ENCODE measurements around the gene CRMP1.
"Not testable (repeated sequence)": the region's sequence is repeated elsewhere in the genome, so short reads cannot be mapped to it uniquely, and the experiment has no call there.

Gene CRMP1

GRCh38 chr4:5816851-5817375 lies 76.0 kb downstream of the CRMP1 start:
- no peaks in the 10 kb centered on the region for H3K9me3 ChIP-seq (ENCODE audit: control insufficient read depth, insufficient read depth, low read depth, low read length)
- no peak overlapping the region for H3K9ac ChIP-seq (ENCODE audit: low read length)
- H3K4me1 ChIP-seq (ENCODE audit: control insufficient read depth, insufficient read depth, low read length), result no peaks in the 10 kb centered on the region
- peaks cover 63% of the 10 kb centered on the region for H3K36me3 ChIP-seq (ENCODE audit: control insufficient read depth, insufficient read depth, low read length)
- H3K27ac ChIP-seq (ENCODE audit: low read depth, low read length), result no peak overlapping the region
- H3K4me3 ChIP-seq (ENCODE audit: low read depth, low read length), result no peak overlapping the region
- no peaks in the 10 kb centered on the region for H3K27me3 ChIP-seq (ENCODE audit: control insufficient read depth, insufficient read depth, low read length)

GRCh38 chr4:5816101-5816500 lies 76.8 kb downstream of the CRMP1 start:
- Histone ChIP-seq H3K27me3 (ENCODE audit: control insufficient read depth, insufficient read depth, low read length) (no peaks in the 10 kb centered on the region), H3K36me3 (ENCODE audit: control insufficient read depth, insufficient read depth, low read length) (peaks cover 64% of the 10 kb centered on the region)

GRCh38 chr4:5815641-5816040 lies 77.2 kb downstream of the CRMP1 start:
- H3K27ac ChIP-seq (ENCODE audit: low read depth, low read length), result no peak overlapping the region
- H3K36me3 ChIP-seq (ENCODE audit: control insufficient read depth, insufficient read depth, low read length), result peaks cover 64% of the 10 kb centered on the region
- H3K9me3 ChIP-seq (ENCODE audit: control insufficient read depth, insufficient read depth, low read depth, low read length), result no peaks in the 10 kb centered on the region
- H3K4me3 ChIP-seq (ENCODE audit: low read depth, low read length), result no peak overlapping the region
- no peaks in the 10 kb centered on the region for H3K27me3 ChIP-seq (ENCODE audit: control insufficient read depth, insufficient read depth, low read length)
- H3K4me1 ChIP-seq (ENCODE audit: control insufficient read depth, insufficient read depth, low read length), result no peaks in the 10 kb centered on the region
- H3K9ac ChIP-seq (ENCODE audit: low read length), result no peak overlapping the region

More at GRCh38 chr4:5816101-5816500, 76.8 kb downstream of the CRMP1 start:
- Histone ChIP-seq H3K9me3 (ENCODE audit: control insufficient read depth, insufficient read depth, low read depth, low read length) (no peaks in the 10 kb centered on the region), H3K9ac (ENCODE audit: low read length) (no peak overlapping the region), H3K27ac (ENCODE audit: low read depth, low read length) (no peak overlapping the region), H3K4me1 (ENCODE audit: control insufficient read depth, insufficient read depth, low read length) (no peaks in the 10 kb centered on the region), H3K4me3 (ENCODE audit: low read depth, low read length) (no peak overlapping the region)

GRCh38 chr4:5814421-5814820 lies 78.5 kb downstream of the CRMP1 start:
- Histone ChIP-seq H3K4me3 (ENCODE audit: low read depth, low read length) (no peak overlapping the region), H3K27me3 (ENCODE audit: control insufficient read depth, insufficient read depth, low read length) (no peaks in the 10 kb centered on the region), H3K9ac (ENCODE audit: low read length) (no peak overlapping the region), H3K4me1 (ENCODE audit: control insufficient read depth, insufficient read depth, low read length) (no peaks in the 10 kb centered on the region), H3K36me3 (ENCODE audit: control insufficient read depth, insufficient read depth, low read length) (peaks cover 63% of the 10 kb centered on the region), H3K9me3 (ENCODE audit: control insufficient read depth, insufficient read depth, low read depth, low read length) (no peaks in the 10 kb centered on the region), H3K27ac (ENCODE audit: low read depth, low read length) (no peak overlapping the region)

- H3K36me3 ChIP-seq (ENCODE audit: control insufficient read depth, insufficient read depth, low read length), result peaks cover 63% of the 10 kb centered on the region
- H3K4me3 ChIP-seq (ENCODE audit: low read depth, low read length), result no peak overlapping the region
- H3K9me3 ChIP-seq (ENCODE audit: control insufficient read depth, insufficient read depth, low read depth, low read length), result no peaks in the 10 kb centered on the region
- H3K27ac ChIP-seq (ENCODE audit: low read depth, low read length), result no peak overlapping the region
- H3K4me1 ChIP-seq (ENCODE audit: control insufficient read depth, insufficient read depth, low read length), result no peaks in the 10 kb centered on the region
- H3K27me3 ChIP-seq (ENCODE audit: control insufficient read depth, insufficient read depth, low read length), result no peaks in the 10 kb centered on the region
- no peak overlapping the region for H3K9ac ChIP-seq (ENCODE audit: low read length)
These were observed 79.0 kb downstream of the CRMP1 start for GRCh38 chr4:5813882-5814255.

- Histone ChIP-seq H3K27me3 (ENCODE audit: control insufficient read depth, insufficient read depth, low read length) (no peaks in the 10 kb centered on the region), H3K9ac (ENCODE audit: low read length) (no peak overlapping the region), H3K4me1 (ENCODE audit: control insufficient read depth, insufficient read depth, low read length) (no peaks in the 10 kb centered on the region), H3K9me3 (ENCODE audit: control insufficient read depth, insufficient read depth, low read depth, low read length) (no peaks in the 10 kb centered on the region), H3K27ac (ENCODE audit: low read depth, low read length) (no peak overlapping the region), H3K4me3 (ENCODE audit: low read depth, low read length) (no peak overlapping the region), H3K36me3 (ENCODE audit: control insufficient read depth, insufficient read depth, low read length) (peaks cover 60% of the 10 kb centered on the region)
These were observed 80.2 kb downstream of the CRMP1 start for GRCh38 chr4:5812506-5813229.

GRCh38 chr4:5812057-5812456 lies 80.8 kb downstream of the CRMP1 start:
- H3K27ac ChIP-seq (ENCODE audit: low read depth, low read length); H3K4me1 ChIP-seq (ENCODE audit: control insufficient read depth, insufficient read depth, low read length); H3K9ac ChIP-seq (ENCODE audit: low read length); H3K27me3 ChIP-seq (ENCODE audit: control insufficient read depth, insufficient read depth, low read length); H3K9me3 ChIP-seq (ENCODE audit: control insufficient read depth, insufficient read depth, low read depth, low read length); H3K4me3 ChIP-seq (ENCODE audit: low read depth, low read length): not testable (repeated sequence)
- H3K36me3 ChIP-seq (ENCODE audit: control insufficient read depth, insufficient read depth, low read length), result peaks cover 58% of the 10 kb centered on the region

GRCh38 chr4:5810770-5811430 lies 82.0 kb downstream of the CRMP1 start:
- Histone ChIP-seq H3K9ac (ENCODE audit: low read length) (no peak overlapping the region), H3K27ac (ENCODE audit: low read depth, low read length) (no peak overlapping the region), H3K27me3 (ENCODE audit: control insufficient read depth, insufficient read depth, low read length) (no peaks in the 10 kb centered on the region), H3K4me1 (ENCODE audit: control insufficient read depth, insufficient read depth, low read length) (no peaks in the 10 kb centered on the region), H3K4me3 (ENCODE audit: low read depth, low read length) (no peak overlapping the region), H3K36me3 (ENCODE audit: control insufficient read depth, insufficient read depth, low read length) (peaks cover 61% of the 10 kb centered on the region), H3K9me3 (ENCODE audit: control insufficient read depth, insufficient read depth, low read depth, low read length) (no peaks in the 10 kb centered on the region)

GRCh38 chr4:5810151-5810550 lies 82.7 kb downstream of the CRMP1 start:
- H3K36me3 ChIP-seq (ENCODE audit: control insufficient read depth, insufficient read depth, low read length), result peaks cover 59% of the 10 kb centered on the region

GRCh38 chr4:5809216-5809776 lies 83.6 kb downstream of the CRMP1 start:
- Histone ChIP-seq H3K9ac (ENCODE audit: low read length) (no peak overlapping the region), H3K27me3 (ENCODE audit: control insufficient read depth, insufficient read depth, low read length) (no peaks in the 10 kb centered on the region), H3K4me1 (ENCODE audit: control insufficient read depth, insufficient read depth, low read length) (no peaks in the 10 kb centered on the region), H3K36me3 (ENCODE audit: control insufficient read depth, insufficient read depth, low read length) (peaks cover 67% of the 10 kb centered on the region), H3K9me3 (ENCODE audit: control insufficient read depth, insufficient read depth, low read depth, low read length) (no peaks in the 10 kb centered on the region), H3K4me3 (ENCODE audit: low read depth, low read length) (no peak overlapping the region), H3K27ac (ENCODE audit: low read depth, low read length) (no peak overlapping the region)

More at GRCh38 chr4:5810151-5810550, 82.7 kb downstream of the CRMP1 start:
- Histone ChIP-seq H3K27ac (ENCODE audit: low read depth, low read length) (no peak overlapping the region), H3K4me1 (ENCODE audit: control insufficient read depth, insufficient read depth, low read length) (no peaks in the 10 kb centered on the region), H3K4me3 (ENCODE audit: low read depth, low read length) (no peak overlapping the region), H3K27me3 (ENCODE audit: control insufficient read depth, insufficient read depth, low read length) (no peaks in the 10 kb centered on the region), H3K9me3 (ENCODE audit: control insufficient read depth, insufficient read depth, low read depth, low read length) (no peaks in the 10 kb centered on the region), H3K9ac (ENCODE audit: low read length) (no peak overlapping the region)

- H3K27me3 ChIP-seq (ENCODE audit: control insufficient read depth, insufficient read depth, low read length), result no peaks in the 10 kb centered on the region
- no peak overlapping the region for H3K4me3 ChIP-seq (ENCODE audit: low read depth, low read length)
- H3K27ac ChIP-seq (ENCODE audit: low read depth, low read length), result no peak overlapping the region
- no peaks in the 10 kb centered on the region for H3K4me1 ChIP-seq (ENCODE audit: control insufficient read depth, insufficient read depth, low read length)
- H3K36me3 ChIP-seq (ENCODE audit: control insufficient read depth, insufficient read depth, low read length), result peaks cover 59% of the 10 kb centered on the region
- H3K9ac ChIP-seq (ENCODE audit: low read length), result peak overlapping the region; percentile 3
- no peaks in the 10 kb centered on the region for H3K9me3 ChIP-seq (ENCODE audit: control insufficient read depth, insufficient read depth, low read depth, low read length)
These were observed 84.7 kb downstream of the CRMP1 start for GRCh38 chr4:5808081-5808741.

Data from HUES6 (cell line).